Measurements from ENCODE around the gene PLEKHH2.
"Not testable (repeated sequence)": the region's sequence is repeated elsewhere in the genome, so short reads cannot be mapped to it uniquely, and the experiment has no call there.

PLEKHH2 gene

DNA sequence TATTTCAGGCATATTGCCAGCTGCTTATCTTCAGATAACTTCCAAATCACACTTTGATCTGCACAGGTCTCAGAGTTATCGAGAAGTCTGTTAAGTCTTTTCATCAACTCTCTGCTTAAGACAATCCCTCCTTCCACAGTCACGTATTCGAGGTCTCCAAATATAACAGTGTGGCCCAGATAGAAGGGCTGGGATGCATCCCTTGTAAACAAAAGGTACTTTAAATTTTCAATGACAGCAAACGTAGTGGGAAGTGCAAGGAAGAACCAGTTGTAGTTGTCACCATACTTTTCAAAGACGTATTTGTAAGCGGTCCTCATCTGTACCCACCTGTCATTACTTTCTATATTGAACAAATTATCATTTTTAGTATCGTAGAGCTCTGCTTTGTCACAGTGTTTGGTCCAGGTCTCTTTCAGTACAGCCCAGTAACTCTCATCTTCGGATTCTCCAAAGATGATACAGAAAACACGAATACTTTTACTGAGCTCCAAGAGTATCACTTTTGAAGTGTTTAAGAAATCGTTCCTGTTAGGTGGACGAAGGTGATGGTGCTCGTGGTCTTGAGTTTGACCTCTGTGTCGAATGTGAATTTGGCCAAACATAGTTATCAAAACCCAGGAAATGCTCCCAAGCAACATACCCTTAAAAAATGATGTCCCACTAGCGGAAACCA is 38.7 kb downstream of the PLEKHH2 start:
- Mint-ChIP-seq H3K27ac (no peak overlapping the region), H3K36me3 (no peaks in the 10 kb centered on the region), H3K27me3 (peaks cover 5% of the 10 kb centered on the region), H3K4me3 (peak overlapping the region; percentile 18), H3K9me3 (no peaks in the 10 kb centered on the region), H3K4me1 (no peaks in the 10 kb centered on the region)
- no peak for DNase-seq
- CTCF ChIA-PET = no interaction called here

DNA sequence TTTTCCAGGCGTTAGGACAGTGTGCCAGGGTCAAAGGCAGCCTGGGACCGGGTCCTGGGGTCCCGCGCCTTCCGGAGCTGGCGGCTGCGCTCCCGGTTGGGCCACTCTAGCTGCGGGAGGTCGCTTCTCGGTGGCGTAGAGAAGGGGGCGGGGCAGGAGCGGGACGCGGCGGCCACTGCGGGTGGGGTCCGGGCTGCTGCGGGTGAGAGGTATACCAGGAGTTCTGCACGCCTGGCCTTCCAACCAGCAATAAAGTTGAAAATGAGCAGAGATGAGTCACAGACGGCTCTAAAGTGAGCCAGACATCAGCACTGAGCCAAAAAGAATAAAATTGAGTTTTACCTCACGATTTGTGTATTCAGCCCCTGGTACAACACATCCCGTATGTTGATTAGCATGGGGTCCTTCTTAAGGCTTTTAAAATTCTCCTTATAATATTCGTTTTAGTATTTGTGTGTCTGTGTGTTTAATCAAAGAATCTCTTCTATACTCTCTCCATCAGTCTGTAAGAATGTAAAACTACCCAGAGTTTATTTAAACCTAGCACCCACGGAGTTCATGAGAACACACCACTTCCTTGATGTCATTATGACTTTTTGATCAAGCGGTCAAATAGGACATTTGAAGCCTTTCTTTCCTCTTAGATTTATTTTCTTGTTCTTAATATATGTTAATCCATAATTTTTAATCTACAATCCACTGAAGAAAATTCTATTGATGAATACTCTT is 39.4 kb downstream of the PLEKHH2 start, which contains the start of gene C1GALT1C1L:
Gene C1GALT1C1L, minus strand, starts transcription at position 108 of the 729 bp plus-strand sequence. Its CDS starts 107 bp downstream, at position 1.
- CTCF ChIA-PET = no interaction called here
- H3K4me1 Mint-ChIP-seq = no peaks in the 10 kb centered on the region
- peak; percentile 28 for DNase-seq
- peak within 1 kb of the TSS; percentile 18 for H3K4me3 Mint-ChIP-seq
- no peak within 1 kb of the TSS for H3K27ac Mint-ChIP-seq
- H3K9me3 Mint-ChIP-seq = no peaks in the 10 kb centered on the region
- H3K36me3 Mint-ChIP-seq = no peaks in the 10 kb centered on the region
- peaks cover 8% of the 10 kb centered on the region for H3K27me3 Mint-ChIP-seq

DNA sequence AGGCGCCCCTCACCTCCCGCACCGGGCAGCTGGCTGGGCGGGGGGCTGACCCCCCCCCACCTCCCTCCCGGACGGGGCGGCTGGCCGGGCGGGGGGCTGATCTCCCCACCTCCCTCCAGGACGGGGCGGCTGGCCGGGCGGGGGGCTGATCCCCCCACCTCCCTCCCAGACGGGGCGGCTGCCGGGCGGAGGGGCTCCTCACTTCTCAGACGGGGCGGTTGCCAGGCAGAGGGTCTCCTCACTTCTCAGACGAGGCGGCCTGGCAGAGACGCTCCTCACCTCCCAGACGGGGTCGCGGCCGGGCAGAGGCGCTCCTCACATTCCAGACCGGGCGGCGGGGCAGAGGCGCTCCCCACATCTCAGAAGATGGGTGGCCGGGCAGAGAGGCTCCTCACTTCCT is 40.7 kb downstream of the PLEKHH2 start:
- H3K9me3 Mint-ChIP-seq, H3K4me3 Mint-ChIP-seq, H3K27ac Mint-ChIP-seq, CTCF ChIA-PET, H3K36me3 Mint-ChIP-seq, H3K27me3 Mint-ChIP-seq, DNase-seq, H3K4me1 Mint-ChIP-seq: not testable (repeated sequence)

DNA sequence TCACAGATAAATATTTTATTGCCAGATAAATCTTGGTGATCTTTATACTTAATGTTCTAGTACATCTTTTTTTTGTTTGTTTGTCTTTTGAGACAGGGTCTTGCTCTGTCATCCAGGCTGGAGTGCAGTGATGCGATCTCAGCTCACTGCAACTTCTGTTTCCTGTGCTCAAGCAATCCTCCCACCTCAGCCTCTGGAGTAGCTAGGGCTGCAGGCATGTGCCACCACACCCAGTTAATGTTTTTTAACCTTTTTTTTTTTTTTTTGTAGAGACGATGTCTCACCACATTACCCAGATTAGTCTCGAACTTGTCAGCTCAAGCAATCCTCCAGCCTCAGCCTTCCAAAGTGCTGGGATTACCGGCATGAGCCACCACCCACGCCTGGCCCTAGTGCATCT is 48.3 kb downstream of the PLEKHH2 start:
- CTCF ChIA-PET = interaction anchor here (0.5 to 1.0 kb wide), 2 partner anchors 50 to 456 kb away, joined by 4 to 5 read pairs; no protein-coding TSS in a partner anchor
- no peaks in the 10 kb centered on the region for H3K9me3 Mint-ChIP-seq
- DNase-seq = no peak
- H3K27ac Mint-ChIP-seq = no peak overlapping the region
- no peak overlapping the region for H3K4me3 Mint-ChIP-seq
- H3K4me1 Mint-ChIP-seq = no peaks in the 10 kb centered on the region
- H3K36me3 Mint-ChIP-seq = no peaks in the 10 kb centered on the region
- peaks cover 7% of the 10 kb centered on the region for H3K27me3 Mint-ChIP-seq

DNA sequence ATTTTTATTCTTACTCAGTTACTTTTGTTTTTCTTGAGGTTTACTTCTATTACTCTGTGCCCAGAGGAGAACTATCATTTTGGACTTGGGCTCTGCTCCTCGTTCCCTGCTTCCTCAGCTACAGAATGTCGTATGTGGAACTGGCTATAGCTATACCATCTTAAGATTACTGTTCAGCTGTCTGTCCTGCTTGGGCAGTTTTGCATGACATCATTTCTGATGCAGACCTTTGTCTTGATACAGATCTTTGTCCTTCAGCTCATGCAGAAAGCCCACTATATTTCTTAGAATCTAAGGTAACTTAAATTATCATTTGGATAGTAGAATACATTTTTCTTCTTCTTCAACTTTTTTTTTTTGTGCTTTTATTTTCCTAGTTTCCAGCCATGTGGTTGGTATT is 52.9 kb downstream of the PLEKHH2 start:
- H3K4me3 Mint-ChIP-seq = no peak overlapping the region
- CTCF ChIA-PET = interaction anchor here (0.6 to 0.9 kb wide), 2 partner anchors 11 to 831 kb away, joined by 3 read pairs; no protein-coding TSS in a partner anchor
- H3K36me3 Mint-ChIP-seq = no peaks in the 10 kb centered on the region
- no peaks in the 10 kb centered on the region for H3K4me1 Mint-ChIP-seq
- H3K9me3 Mint-ChIP-seq = no peaks in the 10 kb centered on the region
- no peak for DNase-seq
- H3K27ac Mint-ChIP-seq = no peak overlapping the region
- H3K27me3 Mint-ChIP-seq = peaks cover 9% of the 10 kb centered on the region

DNA sequence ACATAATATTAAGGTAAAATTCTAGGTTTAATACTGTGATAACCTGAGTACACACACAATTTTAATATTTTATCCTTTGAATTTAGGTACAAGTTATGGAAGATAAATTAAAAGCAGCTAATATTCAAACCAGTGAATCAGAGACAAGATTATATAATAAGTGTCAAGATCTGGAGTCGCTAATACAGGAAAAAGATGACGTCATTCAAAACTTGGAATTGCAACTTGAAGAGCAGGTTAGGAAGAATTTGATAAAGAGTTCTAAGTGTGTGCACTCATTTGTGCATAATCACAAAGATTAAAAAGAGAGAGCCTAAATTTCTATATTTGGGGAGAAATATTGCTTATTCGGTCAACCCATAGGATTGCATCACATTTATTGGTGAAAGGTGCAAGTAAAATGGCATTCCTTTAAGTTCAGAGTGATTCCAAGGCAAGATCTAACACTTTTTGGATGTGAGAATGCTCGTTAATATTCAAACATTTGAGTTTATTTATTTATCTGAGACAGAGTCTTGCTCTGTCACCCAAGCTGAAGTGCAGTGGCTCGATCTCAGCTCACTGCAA is 55.5 kb downstream of the PLEKHH2 start:
- no peak for DNase-seq
- no peak overlapping the region for H3K4me3 Mint-ChIP-seq
- no peak overlapping the region for H3K27ac Mint-ChIP-seq
- H3K27me3 Mint-ChIP-seq = peaks cover 9% of the 10 kb centered on the region
- H3K9me3 Mint-ChIP-seq = no peaks in the 10 kb centered on the region
- H3K36me3 Mint-ChIP-seq = no peaks in the 10 kb centered on the region
- H3K4me1 Mint-ChIP-seq = no peaks in the 10 kb centered on the region
- CTCF ChIA-PET = no interaction called here

DNA sequence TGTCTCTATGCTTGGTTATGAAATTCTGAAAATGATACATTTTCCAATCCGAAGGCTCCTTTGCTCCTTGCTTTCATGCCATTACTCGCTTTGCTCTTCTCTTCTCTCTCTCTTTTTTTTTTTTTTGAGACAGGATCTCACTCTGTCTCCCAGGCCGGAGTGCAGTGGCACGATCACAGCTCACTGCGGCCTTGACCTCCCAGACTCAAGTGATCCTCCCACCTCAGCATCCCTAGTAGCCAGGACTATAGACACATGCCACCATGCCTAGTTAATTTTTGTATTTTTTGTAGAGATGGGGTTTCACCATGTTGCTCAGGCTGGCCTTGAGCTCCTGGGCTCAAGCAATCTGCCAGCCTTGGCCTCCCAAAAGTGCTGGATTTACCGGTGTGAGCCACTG is 61.1 kb downstream of the PLEKHH2 start:
- not testable (repeated sequence) for H3K4me3 Mint-ChIP-seq, H3K9me3 Mint-ChIP-seq, DNase-seq, H3K27ac Mint-ChIP-seq, H3K4me1 Mint-ChIP-seq, H3K36me3 Mint-ChIP-seq
- CTCF ChIA-PET = interaction anchor here (1.1 kb wide), 1 partner anchor 9 kb away, joined by 3 read pairs; no protein-coding TSS in a partner anchor
- peaks cover 24% of the 10 kb centered on the region for H3K27me3 Mint-ChIP-seq

DNA sequence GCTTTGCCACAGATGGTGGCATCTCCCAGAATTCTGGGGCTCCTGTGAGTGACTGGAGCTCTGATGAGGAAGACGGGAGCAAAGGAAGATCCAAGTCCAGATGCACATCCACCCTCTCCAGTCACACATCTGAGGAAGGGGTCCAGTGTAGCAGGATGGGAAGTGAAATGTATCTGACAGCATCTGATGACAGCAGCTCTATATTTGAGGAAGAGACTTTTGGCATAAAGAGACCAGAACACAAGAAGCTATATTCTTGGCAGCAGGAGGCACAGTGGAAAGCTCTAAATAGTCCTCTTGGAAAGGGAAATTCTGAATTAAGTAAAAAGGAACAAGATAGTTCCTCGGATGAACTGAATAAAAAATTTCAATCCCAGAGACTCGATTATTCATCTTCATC is 62.7 kb downstream of the PLEKHH2 start:
- Mint-ChIP-seq H3K36me3 (no peaks in the 10 kb centered on the region), H3K4me3 (no peak overlapping the region), H3K4me1 (no peaks in the 10 kb centered on the region), H3K27me3 (peaks cover 24% of the 10 kb centered on the region), H3K27ac (no peak overlapping the region), H3K9me3 (no peaks in the 10 kb centered on the region)
- DNase-seq = no peak
- CTCF ChIA-PET = no interaction called here

DNA sequence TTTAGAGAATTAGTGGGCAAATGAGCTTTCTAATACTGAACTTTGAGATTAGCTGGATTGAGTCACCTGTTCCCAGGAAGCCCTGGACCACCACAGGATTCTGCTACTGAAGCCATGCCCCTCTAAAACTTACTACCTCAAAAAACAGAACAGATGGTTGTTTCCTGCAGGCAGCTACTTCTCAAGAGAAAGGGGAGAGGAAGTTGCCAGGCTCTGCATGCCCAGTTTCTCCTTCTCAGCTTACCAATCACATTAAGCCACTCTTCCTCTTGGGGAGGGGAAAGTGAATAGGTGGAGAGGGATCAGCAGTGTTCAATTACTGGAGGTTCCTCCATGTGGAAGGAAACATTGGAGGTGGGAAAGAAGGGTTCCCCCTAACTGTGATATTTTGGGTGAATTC is 64.1 kb downstream of the PLEKHH2 start:
- CTCF ChIA-PET = interaction anchor here (0.7 kb wide), 1 partner anchor 11 kb away, joined by 3 read pairs; no protein-coding TSS in a partner anchor
- Mint-ChIP-seq H3K9me3 (no peaks in the 10 kb centered on the region), H3K4me3 (no peak overlapping the region), H3K27me3 (peaks cover 24% of the 10 kb centered on the region), H3K27ac (no peak overlapping the region), H3K4me1 (no peaks in the 10 kb centered on the region), H3K36me3 (no peaks in the 10 kb centered on the region)
- DNase-seq = no peak

DNA sequence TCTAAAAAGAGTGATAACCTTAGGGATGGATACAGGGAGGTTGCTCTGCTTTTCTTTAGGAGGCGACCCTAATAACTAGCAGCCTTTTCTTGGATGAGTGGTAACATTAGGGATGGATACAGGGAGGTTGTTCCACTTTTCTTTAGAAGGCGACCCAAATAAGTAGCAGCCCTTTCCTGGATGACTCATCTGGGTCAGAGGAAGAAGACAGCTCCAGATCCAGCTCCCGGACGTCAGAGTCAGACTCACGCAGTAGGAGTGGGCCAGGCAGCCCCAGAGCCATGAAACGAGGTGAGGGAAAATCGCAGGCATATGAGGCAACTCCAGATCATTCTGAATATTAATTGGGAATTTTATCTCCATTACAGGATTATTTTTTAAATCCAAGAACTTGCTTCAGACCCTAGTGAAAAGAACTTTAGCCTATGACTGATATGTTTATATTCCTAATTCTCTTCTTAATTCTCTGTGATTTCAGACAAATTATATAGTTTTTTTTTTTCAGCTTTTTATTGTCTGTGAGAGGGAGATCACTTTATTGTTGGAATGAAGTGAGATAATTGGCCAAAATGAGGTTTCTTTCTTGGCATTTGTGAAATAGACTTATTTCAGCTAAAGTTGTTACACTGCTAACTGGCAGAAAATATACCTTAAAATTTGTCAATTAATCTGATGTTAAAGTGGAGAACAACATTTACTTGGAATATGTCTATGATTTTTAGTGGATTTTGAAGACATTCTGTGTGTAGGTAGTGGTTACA is 70.4 kb downstream of the PLEKHH2 start:
- H3K27ac Mint-ChIP-seq = no peak overlapping the region
- CTCF ChIA-PET = interaction anchor here (1.2 kb wide), 1 partner anchor 10 kb away, joined by 3 read pairs; no protein-coding TSS in a partner anchor
- H3K27me3 Mint-ChIP-seq = peaks cover 17% of the 10 kb centered on the region
- H3K4me1 Mint-ChIP-seq = no peaks in the 10 kb centered on the region
- no peaks in the 10 kb centered on the region for H3K9me3 Mint-ChIP-seq
- H3K4me3 Mint-ChIP-seq = no peak overlapping the region
- no peak for DNase-seq
- H3K36me3 Mint-ChIP-seq = no peaks in the 10 kb centered on the region

DNA sequence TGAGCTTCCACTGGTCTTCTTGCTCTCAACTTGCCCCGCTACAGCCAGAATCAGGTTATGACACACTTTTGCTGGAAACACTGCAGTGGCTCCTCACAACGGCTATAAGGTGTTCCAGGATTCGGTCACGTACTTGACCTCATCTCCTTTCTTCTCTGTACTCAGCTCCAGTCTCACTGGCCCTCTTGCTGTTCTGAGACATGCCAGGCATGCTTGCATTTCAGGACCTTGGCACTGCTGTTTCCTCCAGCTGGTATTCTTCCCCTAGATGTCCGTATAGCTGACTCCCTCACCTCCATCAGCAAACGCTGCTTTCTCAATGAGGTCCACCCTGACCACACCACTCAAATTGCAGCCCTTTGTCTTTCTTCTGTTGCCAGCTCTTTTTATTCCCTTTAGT is 71.1 kb downstream of the PLEKHH2 start:
- H3K36me3 Mint-ChIP-seq = no peaks in the 10 kb centered on the region
- no peak for DNase-seq
- H3K9me3 Mint-ChIP-seq = no peaks in the 10 kb centered on the region
- H3K27me3 Mint-ChIP-seq = peaks cover 17% of the 10 kb centered on the region
- CTCF ChIA-PET = no interaction called here
- no peaks in the 10 kb centered on the region for H3K4me1 Mint-ChIP-seq
- no peak overlapping the region for H3K27ac Mint-ChIP-seq
- H3K4me3 Mint-ChIP-seq = no peak overlapping the region

DNA sequence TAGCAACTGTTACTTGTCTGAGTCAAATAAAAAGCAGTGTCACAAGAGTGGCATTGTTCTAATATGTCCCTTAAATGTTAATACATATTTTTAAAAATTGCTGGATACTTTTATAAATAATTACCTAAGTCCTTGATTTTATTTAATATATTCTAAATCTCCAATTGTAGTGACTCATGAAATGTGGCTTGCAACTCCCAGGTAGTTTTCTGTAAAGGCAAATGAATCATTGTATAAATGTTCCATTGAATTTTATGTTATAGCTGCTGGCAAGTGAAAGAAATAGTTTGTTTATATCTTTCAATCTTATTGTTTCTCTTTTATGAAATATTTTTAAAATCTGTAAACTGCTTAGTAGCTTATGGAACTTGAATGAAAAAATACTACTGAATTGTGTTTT is 71.8 kb downstream of the PLEKHH2 start:
- H3K27me3 Mint-ChIP-seq = peaks cover 17% of the 10 kb centered on the region
- H3K36me3 Mint-ChIP-seq = no peaks in the 10 kb centered on the region
- CTCF ChIA-PET = interaction anchor here (0.7 kb wide), 1 partner anchor 1072 kb away, joined by 3 read pairs; no protein-coding TSS in a partner anchor

DNA sequence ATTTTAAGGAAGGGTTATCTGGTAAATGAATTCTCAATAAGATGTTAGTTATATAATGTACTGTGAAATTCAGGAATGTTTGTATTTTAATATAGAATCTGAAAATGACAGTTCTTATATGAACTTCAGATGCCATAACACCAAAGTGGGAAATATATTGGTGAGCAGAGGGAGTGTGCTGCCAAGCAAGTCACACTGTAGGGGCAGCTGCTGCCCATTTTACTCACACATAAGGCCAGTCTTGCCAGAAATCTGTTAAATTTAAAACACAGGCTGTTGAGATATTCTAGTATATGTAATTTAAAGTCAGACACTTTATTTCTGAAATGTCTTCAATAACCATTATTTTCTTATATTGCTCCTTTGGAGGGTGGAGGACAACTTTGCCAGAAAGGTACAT is 73.8 kb downstream of the PLEKHH2 start:
- H3K36me3 Mint-ChIP-seq = no peaks in the 10 kb centered on the region
- no peaks in the 10 kb centered on the region for H3K9me3 Mint-ChIP-seq
- no peak for DNase-seq
- H3K27ac Mint-ChIP-seq = no peak overlapping the region
- no peaks in the 10 kb centered on the region for H3K4me1 Mint-ChIP-seq
- CTCF ChIA-PET = no interaction called here
- H3K4me3 Mint-ChIP-seq = no peak overlapping the region
- H3K27me3 Mint-ChIP-seq = peaks cover 22% of the 10 kb centered on the region

More for the DNA sequence above, 71.8 kb downstream of the PLEKHH2 start:
- no peak for DNase-seq
- Mint-ChIP-seq H3K9me3 (no peaks in the 10 kb centered on the region), H3K27ac (no peak overlapping the region), H3K4me1 (no peaks in the 10 kb centered on the region), H3K4me3 (no peak overlapping the region)

DNA sequence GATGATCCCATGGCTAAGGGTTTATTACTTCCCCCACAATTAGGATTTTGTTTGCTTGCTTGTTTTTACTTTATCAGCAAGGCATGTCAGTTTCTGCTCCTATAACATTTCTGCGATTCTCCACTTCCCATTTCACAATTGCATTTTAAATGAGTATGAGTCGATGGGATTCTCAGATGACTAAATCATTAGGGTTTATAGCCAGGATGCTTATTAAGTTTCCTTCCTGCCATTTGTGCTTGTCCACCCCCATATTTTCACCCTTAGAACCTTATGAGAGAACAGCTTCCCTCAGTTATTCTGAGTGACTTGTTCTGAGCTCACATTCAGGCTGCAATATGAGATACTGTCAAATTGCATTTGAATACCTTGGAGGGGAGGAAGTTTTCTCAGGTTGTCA is 77.1 kb downstream of the PLEKHH2 start:
- no peak for DNase-seq
- Mint-ChIP-seq H3K4me3 (no peak overlapping the region), H3K27me3 (peaks cover 21% of the 10 kb centered on the region), H3K9me3 (no peaks in the 10 kb centered on the region), H3K27ac (no peak overlapping the region), H3K4me1 (no peaks in the 10 kb centered on the region), H3K36me3 (no peaks in the 10 kb centered on the region)
- CTCF ChIA-PET = interaction anchor here (1.0 kb wide), 1 partner anchor 103 kb away, joined by 3 read pairs; no protein-coding TSS in a partner anchor

Data from activated naive CD4-positive, alpha-beta T cell treated with anti-CD3 and anti-CD28 coated beads, Interleukin-2, amount 10 ng/mL, durations not matched to agents 7 days and 5 days (primary cell).